NK-92 (cell line): Measurements from ENCODE around the gene PLXNA4.

Source experiments
- DNase-seq: peaks from one replicate; lab custom pipeline; 2025; ENCODE audit not compliant: unreplicated experiment; lab: John Stamatoyannopoulos, UW

Gene PLXNA4

DNA sequence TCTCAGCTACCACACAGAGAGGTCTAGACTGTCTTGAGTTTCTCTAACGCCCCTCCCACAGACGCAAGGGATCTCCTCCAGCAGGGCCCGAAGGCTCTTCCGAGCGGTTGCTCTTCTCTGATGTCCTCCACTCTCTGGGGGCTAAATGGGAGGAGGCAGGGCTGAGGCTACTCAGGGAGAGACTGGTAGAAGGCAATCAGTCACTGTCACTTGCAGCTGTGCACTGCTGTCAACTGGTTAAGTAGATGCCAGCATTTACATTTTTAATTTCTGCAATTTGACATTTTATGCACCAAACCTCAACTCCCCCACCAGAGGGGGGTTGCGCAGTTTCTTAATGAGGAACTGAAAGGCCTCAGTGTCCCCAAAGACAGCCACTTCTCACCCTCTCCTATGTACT is 442.8 kb downstream of the PLXNA4 start:
- DNase-seq, result no peak

DNA sequence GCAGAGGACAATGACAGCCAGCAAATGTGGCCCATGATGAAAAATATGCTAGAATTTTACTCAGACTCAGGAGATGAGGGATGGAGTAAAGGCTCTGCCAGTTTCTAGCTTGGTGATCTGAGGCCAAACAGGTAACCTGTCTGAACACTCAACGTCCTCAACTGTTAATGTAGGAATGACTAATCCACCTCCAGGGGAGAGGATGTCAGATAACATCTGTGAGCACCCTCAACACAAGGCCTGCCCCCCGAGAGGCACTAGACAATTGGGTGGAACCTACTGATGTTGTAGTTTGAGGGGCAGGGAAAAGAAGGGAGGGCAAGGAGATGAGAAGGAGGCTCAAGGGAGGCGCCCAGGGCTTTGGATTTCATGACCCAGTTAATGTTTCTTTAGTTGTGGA is 445.1 kb downstream of the PLXNA4 start:
- DNase-seq, result no peak

DNA sequence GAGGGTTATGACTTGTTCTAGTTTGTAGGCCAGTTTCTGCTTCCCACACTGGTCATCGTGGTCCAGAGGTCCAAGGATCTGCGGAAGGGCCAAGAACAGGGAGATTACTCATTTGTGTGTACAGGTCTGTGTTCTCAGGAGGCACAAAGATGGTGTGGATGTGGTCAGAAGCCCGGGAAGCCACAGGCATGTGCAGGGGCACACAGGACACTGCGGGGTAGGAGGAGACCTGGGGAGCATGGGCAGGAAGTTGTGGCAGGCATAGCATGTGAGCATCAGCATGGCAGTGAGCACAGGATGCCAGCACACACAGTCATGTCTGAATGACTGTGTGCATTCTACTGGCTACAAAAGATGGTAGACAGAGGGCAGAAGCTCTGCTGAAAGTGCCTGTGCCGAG is 445.8 kb downstream of the PLXNA4 start:
- no peak for DNase-seq

DNA sequence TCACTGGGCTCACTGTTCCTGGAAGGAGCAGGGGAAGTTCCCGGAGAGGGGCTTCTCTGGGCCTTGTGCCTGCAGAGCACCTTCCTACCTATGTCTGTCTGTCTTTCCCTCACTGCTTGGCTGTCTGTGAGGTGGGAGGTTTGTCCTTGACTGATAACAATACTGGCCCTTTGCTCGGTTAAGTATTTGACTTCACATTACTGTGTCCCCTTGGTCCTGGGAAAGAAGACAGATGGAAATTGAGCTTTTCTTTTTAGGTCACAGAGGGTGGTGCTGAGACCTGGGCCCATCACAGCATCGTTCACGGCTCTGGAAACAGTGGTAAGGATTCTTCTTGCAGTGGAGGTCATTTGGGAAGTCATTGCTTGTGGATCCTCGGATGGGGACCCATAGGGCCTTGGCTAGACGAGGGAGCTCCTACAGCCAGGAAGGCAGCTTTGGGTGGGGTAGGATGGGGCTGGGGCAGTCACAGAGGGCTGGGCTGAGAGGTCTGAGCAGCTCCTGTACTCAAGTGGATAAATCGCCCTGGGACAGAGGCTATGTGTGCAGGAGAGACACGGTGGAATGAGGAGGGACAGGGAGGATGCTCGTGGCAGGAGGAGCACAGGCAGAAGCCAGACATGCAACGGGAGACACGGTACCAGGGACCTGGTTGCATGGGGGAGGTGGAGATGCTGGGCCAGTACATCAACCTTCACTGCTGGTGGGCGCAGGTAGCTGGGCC is 450.2 kb downstream of the PLXNA4 start:
- DNase-seq, result no peak

DNA sequence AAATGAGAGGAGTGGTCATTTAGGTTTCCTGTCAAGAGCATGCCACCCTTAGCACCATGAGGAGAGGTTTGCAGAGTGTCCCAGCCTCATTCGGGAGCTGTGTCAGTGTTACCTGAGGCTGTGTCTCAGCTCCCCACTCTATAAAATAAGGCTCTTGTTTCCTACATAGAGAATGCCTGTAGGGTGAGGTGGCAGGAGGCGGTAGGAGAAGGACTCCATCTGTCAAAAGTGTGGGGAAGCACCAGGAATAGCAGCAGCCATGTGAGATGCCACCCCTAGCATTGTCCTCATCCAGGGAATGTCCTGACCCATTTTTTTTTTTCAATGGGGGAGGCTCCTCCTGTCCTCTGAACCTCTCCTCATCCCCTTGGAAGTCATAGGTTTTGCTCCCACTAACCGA is 451.2 kb downstream of the PLXNA4 start:
- no peak for DNase-seq

DNA sequence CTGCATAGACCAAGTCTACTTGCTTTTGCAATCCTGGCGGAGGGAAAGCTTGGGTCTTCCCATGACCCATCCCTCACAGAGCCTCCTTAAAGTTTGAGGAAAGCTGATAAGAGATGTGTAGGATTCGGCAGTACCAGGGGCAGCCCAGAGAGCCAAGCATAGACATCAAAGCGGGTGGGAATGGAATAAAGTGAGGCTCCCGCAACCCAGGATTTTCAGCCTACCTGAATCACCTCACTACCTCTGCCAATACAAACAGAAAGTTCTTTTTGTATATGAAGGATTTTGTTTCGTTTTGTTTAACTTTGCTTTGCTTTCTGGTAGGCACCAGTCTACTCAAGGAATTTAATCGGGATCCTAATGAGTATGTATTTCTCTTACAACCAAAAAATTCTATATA is 451.7 kb downstream of the PLXNA4 start:
- no peak for DNase-seq

DNA sequence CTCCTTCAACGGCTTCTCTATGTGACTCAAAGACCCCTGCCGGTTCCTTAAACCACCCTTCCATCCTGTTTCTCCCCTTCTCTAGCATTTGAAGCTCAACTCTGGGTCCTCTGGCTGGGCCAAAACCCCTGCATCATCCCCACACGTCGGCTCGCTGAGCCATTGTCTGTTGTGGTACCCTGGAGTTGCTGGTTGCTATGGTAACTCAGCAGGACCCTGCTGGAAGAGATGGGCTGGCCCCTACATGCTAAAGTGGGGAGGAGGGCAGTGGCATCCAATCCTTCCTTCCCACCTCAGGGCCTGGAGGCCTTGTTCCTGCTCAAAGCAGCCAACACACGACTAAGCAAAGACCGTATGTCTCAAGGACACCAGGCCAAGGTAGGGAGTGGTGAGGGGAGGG is 452.5 kb downstream of the PLXNA4 start:
- no peak for DNase-seq

DNA sequence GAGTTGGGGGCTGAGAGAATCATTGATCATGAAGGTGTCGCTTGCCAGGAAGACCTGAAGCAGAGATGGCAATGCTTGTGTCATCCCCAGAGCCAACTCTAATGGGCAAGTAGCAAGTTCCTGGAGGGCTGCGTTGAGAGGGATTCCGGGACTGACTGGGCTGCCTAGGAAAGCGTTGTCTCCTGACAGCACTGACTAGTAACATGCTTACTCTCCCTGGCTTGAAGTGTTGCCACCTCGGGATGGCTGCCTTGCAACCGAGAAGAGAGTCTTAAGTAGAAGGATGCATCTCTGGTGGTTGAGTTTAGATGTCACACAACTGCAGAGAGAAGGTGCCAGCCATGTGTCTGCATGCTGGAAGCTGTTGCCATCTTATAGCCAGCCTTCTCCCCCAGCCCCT is 453.4 kb downstream of the PLXNA4 start:
- DNase-seq, result no peak

DNA sequence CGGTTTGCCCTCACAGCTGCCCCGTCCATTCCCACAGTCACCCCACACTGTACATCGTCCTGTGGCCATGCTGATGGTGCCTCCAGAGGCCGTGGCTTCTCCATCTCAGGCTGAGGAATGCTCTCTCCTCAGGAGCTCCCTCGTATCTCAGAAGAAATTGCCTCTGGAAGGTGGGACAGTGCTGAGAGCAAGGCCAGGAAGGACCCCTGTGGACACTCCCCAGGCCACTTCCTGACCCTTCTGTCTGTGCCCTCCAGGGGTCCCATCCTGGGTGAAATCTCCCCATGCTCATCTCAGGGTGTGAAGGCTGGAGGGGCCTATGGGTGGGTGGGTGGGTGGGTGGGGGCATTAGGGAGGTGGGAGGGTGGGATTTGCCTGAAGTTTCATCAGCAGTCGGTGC is 454.3 kb downstream of the PLXNA4 start:
- DNase-seq, result no peak

DNA sequence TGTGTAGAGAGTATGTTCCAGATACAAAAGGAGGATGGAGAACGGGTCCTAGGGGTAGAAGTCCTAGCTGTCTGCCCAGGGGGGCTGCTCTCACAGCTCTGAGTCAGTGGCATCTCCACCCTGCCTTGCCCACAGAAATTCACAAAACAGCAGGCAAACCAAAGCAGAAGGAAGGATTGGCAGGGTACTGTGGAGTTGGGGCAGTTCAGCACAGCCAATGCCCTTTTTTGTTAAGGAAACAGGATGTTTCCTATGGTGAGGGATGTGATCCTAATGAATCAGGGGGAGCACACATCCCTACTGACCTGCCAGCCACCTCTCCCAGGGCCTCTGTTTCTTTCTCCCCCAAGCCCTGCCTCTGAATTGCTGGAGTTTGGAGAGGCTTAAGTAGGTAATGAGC is 457.6 kb downstream of the PLXNA4 start:
- DNase-seq, result no peak

DNA sequence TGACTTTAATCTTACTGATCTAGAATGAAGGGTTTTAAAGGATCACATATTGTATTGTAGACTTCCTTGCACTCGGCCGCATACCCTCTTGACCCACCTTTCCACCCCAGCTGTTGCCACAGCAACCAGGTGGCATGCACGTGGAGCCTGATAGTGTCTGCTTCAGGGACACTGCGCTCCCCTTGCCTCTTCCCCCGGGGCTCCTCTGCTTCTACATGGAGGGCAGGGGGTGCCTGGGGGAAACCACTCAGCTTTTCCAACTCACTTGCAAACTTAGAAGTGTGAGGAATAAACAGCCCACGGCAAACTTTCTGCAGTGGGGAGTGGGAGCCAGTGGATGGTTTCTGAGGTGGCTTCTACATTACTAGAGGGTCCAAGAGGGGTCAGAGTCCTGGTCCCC is 458.6 kb downstream of the PLXNA4 start:
- DNase-seq, result no peak

DNA sequence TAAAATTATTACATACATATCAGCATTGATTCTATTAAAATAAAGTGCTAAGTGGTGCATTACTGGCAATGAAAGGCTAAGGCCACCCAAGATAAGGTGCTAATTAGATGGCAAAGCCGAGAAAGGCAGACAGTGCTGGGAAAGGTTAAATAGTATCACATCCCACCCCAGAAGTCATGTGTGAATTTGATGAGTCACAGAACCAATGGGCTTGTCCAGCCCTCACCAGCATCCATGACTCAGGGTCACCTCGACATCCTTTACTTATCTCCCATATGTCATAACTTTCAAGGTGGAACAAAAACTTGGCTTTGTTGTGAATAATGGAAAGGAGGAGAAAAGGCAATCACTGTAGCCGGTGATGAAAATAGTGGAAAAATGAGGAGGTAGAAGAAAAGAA is 459.1 kb downstream of the PLXNA4 start:
- DNase-seq, result no peak

DNA sequence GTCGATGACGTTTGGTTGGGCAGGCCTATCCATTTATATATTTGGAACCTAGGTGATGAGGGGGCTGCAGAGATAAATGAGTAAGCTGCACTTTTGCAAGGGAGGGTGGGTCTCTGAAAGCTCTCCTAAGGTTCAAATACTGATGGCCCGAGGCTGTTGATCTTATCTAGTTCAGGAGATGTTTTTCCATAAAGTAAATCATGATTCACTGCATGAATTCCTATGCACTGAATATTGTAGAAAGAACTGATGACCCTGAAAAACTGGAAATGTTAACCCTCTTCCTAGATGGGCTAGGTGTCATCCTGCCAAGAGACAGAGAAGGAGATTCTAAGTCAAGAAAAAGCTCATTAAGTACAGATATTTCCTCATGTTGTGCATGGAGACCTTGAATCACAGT is 459.9 kb downstream of the PLXNA4 start:
- no peak for DNase-seq

DNA sequence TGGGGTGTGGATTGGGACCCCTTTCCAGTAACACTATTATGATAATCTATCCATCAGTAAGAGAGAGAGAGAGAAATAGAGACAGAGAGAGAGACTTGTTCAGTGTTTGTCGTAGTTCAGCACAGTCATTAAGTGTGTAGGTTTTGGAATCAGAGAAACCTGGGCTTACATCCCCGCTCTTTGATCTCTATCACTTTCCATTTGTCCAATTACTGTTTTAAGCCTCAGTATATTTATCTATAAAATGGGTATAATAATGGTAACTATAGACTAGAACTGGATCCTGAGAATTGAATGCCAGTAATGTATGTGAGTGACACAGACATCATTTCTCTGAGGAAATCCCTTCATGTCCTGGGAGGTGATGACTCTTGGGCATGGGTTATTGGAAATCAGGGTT is 460.5 kb downstream of the PLXNA4 start:
- DNase-seq, result no peak

DNA sequence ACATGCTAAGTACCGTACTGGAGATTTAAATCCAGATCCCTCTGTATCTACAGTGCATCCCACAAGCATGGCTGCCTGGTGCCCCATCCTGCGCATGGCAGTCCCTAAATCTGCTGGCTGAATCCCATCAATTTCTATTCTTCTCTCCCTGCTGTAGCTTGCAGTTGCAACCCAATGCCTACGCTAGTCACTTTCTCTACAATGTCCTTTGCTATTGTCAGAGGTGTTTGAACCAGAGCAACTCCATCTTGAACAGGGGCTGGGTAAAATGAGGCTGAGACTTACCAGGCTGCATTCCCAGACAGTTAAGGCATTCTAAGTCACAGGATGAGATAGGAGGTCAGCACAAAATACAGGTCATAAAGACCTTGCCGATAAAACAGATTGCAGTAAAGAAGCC is 461.2 kb downstream of the PLXNA4 start:
- DNase-seq, result no peak

DNA sequence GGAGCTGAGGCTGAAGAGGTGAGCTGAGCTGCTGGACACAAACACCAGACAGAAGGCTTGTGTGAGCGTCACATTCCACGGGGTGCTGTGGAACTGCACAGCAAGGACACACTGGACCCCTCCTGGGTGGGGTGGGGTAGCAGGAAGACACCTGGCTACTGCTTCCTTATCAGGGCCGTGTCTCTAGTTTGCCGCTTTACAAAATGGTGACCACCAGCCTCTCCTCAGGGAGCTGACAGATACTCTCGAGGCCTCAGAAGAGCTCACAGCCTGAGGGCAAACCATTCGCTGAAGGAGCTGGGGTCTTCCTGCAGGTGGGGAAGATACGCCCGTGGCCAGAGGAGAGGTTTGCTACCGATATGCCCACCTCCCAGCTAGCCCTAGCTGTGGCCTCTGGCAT is 461.9 kb downstream of the PLXNA4 start:
- DNase-seq, result no peak

DNA sequence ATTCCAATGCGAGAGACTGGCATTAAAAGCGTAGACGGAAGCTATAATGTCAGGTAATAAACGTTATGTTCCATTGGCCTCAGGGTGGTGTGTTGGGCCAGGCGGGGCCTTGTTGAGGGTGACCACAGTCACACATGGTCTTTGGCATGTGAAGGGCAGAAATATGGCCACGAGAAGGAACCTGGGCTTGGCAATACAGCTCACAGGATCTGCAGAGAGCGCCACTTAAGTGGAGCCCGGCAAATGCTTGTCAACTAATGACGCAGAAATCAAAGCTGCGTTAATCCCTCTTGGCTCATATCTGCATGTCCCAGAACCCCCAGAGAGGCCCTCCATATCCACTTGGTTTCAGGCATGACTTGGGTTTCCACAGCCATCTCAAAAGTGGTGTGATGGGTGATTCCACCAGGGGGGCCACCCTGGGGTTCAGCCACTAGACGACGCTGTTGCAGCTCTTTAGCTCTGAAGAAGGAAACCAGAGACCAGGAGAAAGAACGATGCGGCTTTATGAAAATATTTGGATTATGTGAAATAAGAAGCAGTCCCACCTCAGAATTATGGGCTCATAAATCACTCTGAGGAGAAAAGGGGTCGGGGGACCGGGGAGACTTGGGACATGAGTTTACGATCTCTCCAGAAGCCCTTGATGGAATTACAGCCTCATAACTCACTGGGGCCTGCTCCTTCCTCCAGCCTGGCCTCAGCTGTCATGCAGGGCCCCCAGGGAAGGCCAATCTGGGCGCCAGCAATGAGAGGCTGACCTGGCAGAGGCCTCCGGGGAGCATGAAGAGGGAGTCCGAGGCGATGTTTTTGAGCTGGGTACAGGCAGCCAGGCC is 462.5 kb downstream of the PLXNA4 start:
- no peak for DNase-seq

DNA sequence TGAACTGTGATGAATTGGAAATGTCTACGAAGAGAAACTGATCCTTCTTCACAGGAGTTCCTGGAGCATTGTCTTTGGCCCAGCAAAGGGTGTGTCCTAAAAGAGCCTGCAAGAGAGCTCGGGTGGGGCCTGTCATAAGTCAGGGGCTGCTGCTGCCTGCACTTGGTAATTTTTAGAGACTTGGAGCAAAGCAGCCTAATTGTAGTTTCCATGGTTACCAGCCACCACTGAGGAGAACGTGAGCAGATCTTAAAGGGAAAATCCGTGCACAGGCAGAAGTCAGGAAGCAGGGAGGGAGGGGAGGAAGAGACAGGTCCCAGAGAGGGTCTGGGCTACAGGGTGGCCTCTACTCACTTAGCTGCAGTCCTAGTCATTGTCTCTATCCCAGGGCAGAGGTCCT is 463.6 kb downstream of the PLXNA4 start:
- DNase-seq, result no peak

DNA sequence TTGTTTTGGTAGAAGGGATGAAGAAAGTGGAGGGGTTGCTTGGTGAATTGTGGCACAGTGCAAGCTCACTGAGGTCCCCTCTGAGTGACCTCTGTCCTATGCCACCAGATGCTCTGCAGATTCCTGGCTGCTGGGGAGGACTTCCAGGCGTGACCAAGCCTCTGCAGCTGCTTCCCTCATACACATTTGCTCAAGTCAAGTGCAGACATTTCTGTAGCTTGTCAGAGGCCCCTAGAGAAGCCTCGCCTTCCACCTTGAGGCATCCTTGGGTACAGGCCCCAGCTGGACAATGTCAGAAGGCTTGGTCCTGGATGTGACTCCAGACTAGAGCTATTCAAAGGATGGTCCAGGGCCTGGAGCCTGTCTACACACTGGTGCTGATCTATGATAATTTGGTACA is 464.2 kb downstream of the PLXNA4 start:
- DNase-seq, result no peak

DNA sequence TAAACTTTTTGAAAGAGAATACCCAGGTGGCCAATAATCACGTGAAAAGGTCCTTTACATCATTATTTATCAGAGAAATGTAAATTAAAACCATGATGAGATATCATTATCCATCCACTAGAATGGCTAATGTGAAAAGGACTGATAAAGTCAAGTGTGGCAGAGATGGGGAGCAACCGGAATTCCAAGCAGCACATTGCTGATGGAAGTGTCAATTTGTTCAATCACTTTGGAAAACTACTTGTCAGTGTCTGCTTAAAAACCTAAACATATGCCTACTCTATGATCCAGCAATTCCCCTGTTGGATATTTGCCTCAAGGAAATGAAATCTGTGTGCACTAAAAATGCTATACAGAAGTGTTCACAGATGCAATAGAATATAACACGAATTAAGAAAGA is 465.6 kb downstream of the PLXNA4 start:
- DNase-seq, result no peak

DNA sequence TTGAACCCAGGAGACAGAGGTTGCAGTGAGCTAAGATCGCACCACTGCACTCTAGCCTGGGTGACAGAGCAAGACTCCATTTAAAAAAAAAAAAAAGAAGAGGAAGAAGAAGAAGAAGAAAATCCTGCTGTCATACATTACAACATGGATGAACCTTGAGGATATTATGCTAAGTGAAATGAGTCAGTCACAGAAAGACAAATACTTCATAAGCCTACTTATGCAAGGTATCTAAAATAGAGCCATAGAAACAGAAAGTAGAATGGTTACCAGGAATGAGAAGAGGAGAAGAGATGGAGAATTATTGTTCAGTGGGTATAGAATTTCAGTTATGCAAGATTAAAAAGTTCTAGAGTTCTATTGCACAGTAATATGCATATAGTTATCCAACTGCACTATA is 466.5 kb downstream of the PLXNA4 start:
- DNase-seq, result no peak

DNA sequence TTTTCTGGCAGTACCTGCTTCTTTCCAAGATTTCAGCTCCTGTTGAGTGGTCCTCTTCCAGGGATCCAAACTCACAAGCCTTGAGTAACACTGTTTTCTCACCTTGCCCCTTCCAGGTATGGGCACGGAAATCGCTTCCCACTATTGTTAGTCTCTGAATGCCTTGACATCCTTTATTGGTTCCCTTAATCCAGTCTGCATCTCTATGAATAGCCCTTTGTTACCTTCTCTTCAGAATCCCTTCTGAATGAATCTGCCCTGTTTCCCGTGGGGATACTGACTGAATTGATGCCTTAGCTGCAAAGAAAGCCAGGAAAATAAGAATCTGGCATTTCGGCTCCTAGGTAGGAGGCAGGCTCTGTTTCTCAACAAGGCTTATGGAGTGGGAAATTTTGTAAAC is 467.7 kb downstream of the PLXNA4 start:
- no peak for DNase-seq

DNA sequence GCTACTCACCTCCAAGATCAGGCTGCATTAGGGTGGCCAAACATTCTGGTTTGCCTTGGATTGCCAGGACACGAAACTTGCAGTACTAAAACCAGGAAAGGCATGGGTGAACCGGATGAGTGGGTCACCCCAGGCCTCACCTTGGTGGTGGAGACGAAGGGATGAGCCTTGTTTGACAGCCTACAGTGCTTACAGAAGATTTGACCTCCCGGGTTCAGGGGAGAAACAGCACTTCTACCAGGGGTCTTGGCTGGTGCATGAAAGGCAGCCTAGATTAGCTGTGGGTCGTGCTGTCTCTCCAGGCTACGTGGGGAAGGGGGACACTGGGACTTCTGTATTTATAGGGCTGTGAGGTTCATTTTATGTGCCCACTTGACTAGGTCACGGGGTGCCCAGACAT is 469.8 kb downstream of the PLXNA4 start:
- no peak for DNase-seq
